ENCODE data around the gene ACP1.

GRCh38 chr2:237878-238277, 26.9 kb upstream of the ACP1 start:
- TF ChIP-seq CTCF (IDR thresholded peaks at IDR 0.05) (no peak), POLR2A (IDR thresholded peaks at IDR 0.05) (no peak)

All from body of pancreas (tissue), 4 donors.